HCT116 (cell line): Measurements from ENCODE around the gene ANKRD44. TPM values are rescaled to one million over a fixed set of nuclear protein-coding genes. Genes with fewer than 3 reads are reported as not detected.

Experiments
- ATAC-seq: fragments of 200-7000 bp; cut with Tn5 transposase; 2 replicates; pipeline ENCODE4 v1.9.1; 2020; ENCODE audit warnings: mild to moderate bottlenecking, moderate library complexity
- BruUV-seq: library from RNA; stranded (reverse); fragments of 400-500 nt; replicated peaks from 2 replicates; lab custom pipeline; 2021; lab: Mats Ljungman, UMichigan
- CTCF ChIA-PET: fragments of 300-600 bp; sonication (Branson Sonifier 250); formaldehyde crosslinking; loops from one replicate; lab custom pipeline; 2021; ENCODE audit warnings: antibody characterized with exemption; lab: Charles Lee
- POLR2A ChIA-PET: fragments of 300-600, 350-600 bp; sonication (Branson Sonifier 250); formaldehyde crosslinking; loops from one replicate; lab custom pipeline; 2021; ENCODE audit warnings: antibody characterized with exemption; lab: Charles Lee
- RAD21 ChIA-PET, 2 experiments: fragments of 300-600 bp; sonication (Branson Sonifier 250); formaldehyde crosslinking; loops; one replicate each; lab custom pipeline; 2023; ENCODE audit warnings: low total read pairs in 2 of 2; ENCODE audit not compliant: uncharacterized antibody in 2 of 2, unreplicated experiment in 2 of 2, low non-redundant PET in 1 of 2; lab: Charles Lee
- DNase-seq: peaks from one replicate; pipeline ENCODE4 v3.0.0-alpha.2; 2010; ENCODE audit warnings: low read depth, low spot score
- H2AFZ ChIP-seq: fragments of 200-600 bp; shearing (Covaris generic), sonication (generic); 2 replicates; pipeline ENCODE4 v1.6.1; 2017; ENCODE audit warnings: low read depth, mixed run types, mixed read lengths, antibody characterized with exemption, low read length; ENCODE audit not compliant: poor library complexity, severe bottlenecking
- H3K27ac ChIP-seq: 2 replicates; pipeline ENCODE4 v1.5.1; 2012; ENCODE audit warnings: low read depth, low read length
- H3K27me3 ChIP-seq: fragments of 200-600 bp; sonication (generic); 2 replicates; pipeline ENCODE4 v1.6.1; 2016; ENCODE audit warnings: mixed run types, low read length, mixed read lengths; ENCODE audit not compliant: insufficient read depth
- H3K36me3 ChIP-seq, 2 experiments: fragments of 200-500 bp in 1 of 2; fragments of 200-600 bp in 1 of 2; sonication (Bioruptor generic) in 1 of 2; sonication (generic) in 1 of 2; 2 replicates each; pipeline versions ENCODE4 v1.5.1 to v1.6.1; 2014 to 2016; ENCODE audit warnings: low read length in 2 of 2, inconsistent platforms in 1 of 2, mixed read lengths in 1 of 2, mixed run types in 1 of 2; ENCODE audit not compliant: insufficient read depth in 2 of 2, control insufficient read depth in 1 of 2
- H3K4me1 ChIP-seq, 2 experiments: fragments of 200-600 bp in 1 of 2; sonication (generic) in 1 of 2; 2 replicates each; pipeline versions ENCODE4 v1.5.1 to v1.6.1; 2012 to 2017; ENCODE audit warnings: low read length in 2 of 2, inconsistent platforms in 1 of 2, mild to moderate bottlenecking in 1 of 2, mixed read lengths in 1 of 2, mixed run types in 1 of 2, moderate library complexity in 1 of 2; ENCODE audit not compliant: insufficient read depth in 2 of 2, control insufficient read depth in 1 of 2
- H3K4me2 ChIP-seq: fragments of 200-600 bp; sonication (generic); 2 replicates; pipeline ENCODE4 v1.6.1; 2017; ENCODE audit warnings: mixed run types, low read length, mixed read lengths
- H3K4me3 ChIP-seq, 2 experiments: fragments of 200-600 bp in 1 of 2; sonication (generic) in 1 of 2; replicated peaks in 1 of 2; 2 replicates each; pipeline ENCODE4 v1.5.1; 2011 to 2016; ENCODE audit warnings: low read length in 2 of 2, control low read depth in 1 of 2, low read depth in 1 of 2, mild to moderate bottlenecking in 1 of 2, mixed read lengths in 1 of 2, mixed run types in 1 of 2
- H3K79me2 ChIP-seq: fragments of 200-600 bp; sonication (generic); 2 replicates; pipeline ENCODE4 v1.6.1; 2017; ENCODE audit warnings: mild to moderate bottlenecking, mixed run types, low read length, moderate library complexity, mixed read lengths; ENCODE audit not compliant: insufficient read depth
- H3K9ac ChIP-seq: fragments of 200-600 bp; sonication (generic); 2 replicates; pipeline ENCODE4 v1.6.1; 2016; ENCODE audit warnings: low read length, mixed read lengths
- H3K9me2 ChIP-seq: fragments of 200-600 bp; sonication (generic), shearing (Covaris generic); 2 replicates; pipeline ENCODE4 v1.6.1; 2017; ENCODE audit warnings: mixed run types, mild to moderate bottlenecking, moderate library complexity; ENCODE audit not compliant: insufficient read depth
- H3K9me3 ChIP-seq, 2 experiments: fragments of 200-500 bp in 1 of 2; fragments of 200-600 bp in 1 of 2; sonication (Bioruptor generic) in 1 of 2; sonication (generic) in 1 of 2; 2 replicates each; pipeline ENCODE4 v1.6.1; 2014 to 2017; ENCODE audit warnings: low read length in 2 of 2, mixed read lengths in 2 of 2, inconsistent platforms in 1 of 2, low read depth in 1 of 2, mild to moderate bottlenecking in 1 of 2, mixed run types in 1 of 2, moderate library complexity in 1 of 2; ENCODE audit not compliant: control insufficient read depth in 1 of 2, insufficient read depth in 1 of 2
- H4K20me1 ChIP-seq: fragments of 200-600 bp; sonication (generic), shearing (Covaris generic); 2 replicates; pipeline ENCODE4 v1.6.1; 2017; ENCODE audit warnings: mixed run types, mild to moderate bottlenecking, moderate library complexity; ENCODE audit not compliant: insufficient read depth
- EGR1 ChIP-seq: IDR thresholded peaks from 2 replicates; pipeline ENCODE4 v1.6.1; 2012; ENCODE audit warnings: low read depth
- ELF1 ChIP-seq: IDR thresholded peaks from 2 replicates; pipeline ENCODE4 v1.6.1; 2012; ENCODE audit warnings: low read depth, borderline replicate concordance
- EZH2phosphoT487 ChIP-seq: fragments of 200-600 bp; IDR thresholded peaks from 2 replicates; pipeline ENCODE4 v1.6.1; 2018; ENCODE audit warnings: antibody characterized with exemption, borderline replicate concordance
- FOSL1 ChIP-seq: IDR thresholded peaks from 2 replicates; pipeline ENCODE4 v1.6.1; 2012; ENCODE audit warnings: low read depth
- MAX ChIP-seq: IDR thresholded peaks from 2 replicates; pipeline ENCODE4 v1.6.1; 2012
- POLR2A ChIP-seq: IDR thresholded peaks from 2 replicates; pipeline ENCODE4 v1.7.0; 2011; ENCODE audit warnings: borderline replicate concordance; ENCODE audit not compliant: insufficient read depth, insufficient read length; ENCODE audit errors: extremely low read depth
- RAD21 ChIP-seq: IDR thresholded peaks from 2 replicates; pipeline ENCODE4 v1.6.1; 2012; ENCODE audit warnings: low read depth, mild to moderate bottlenecking
- SIN3A ChIP-seq: IDR thresholded peaks from 2 replicates; pipeline ENCODE4 v1.6.1; 2012; ENCODE audit warnings: low read depth
- SP1 ChIP-seq: IDR thresholded peaks from 2 replicates; pipeline ENCODE4 v1.6.1; 2012; ENCODE audit warnings: low read depth
- TCF7L2 ChIP-seq: IDR thresholded peaks from 2 replicates; pipeline ENCODE4 v1.7.0; 2011; ENCODE audit warnings: borderline replicate concordance, inconsistent platforms; ENCODE audit not compliant: insufficient read depth, insufficient read length; ENCODE audit errors: extremely low read depth
- ZBTB33 ChIP-seq: IDR thresholded peaks from 2 replicates; pipeline ENCODE4 v1.6.1; 2011; ENCODE audit warnings: mild to moderate bottlenecking, low read length, moderate library complexity; ENCODE audit not compliant: insufficient replicate concordance; ENCODE audit errors: extremely low read depth
- ZFX ChIP-seq: fragments of 450-650 bp; IDR thresholded peaks from 2 replicates; pipeline ENCODE4 v1.6.1; 2017
- ZNF274 ChIP-seq: fragments of 200-500 bp; sonication (Bioruptor generic); IDR thresholded peaks from 2 replicates; pipeline ENCODE4 v1.6.1; 2014; ENCODE audit warnings: mild to moderate bottlenecking, low read depth, low read length, inconsistent platforms
- intact Hi-C: fragments of 100-400 bp; cut with micrococcal nuclease; formaldehyde crosslinking; loops from 2 replicates; pipeline ENCODE4 v1.10.0; 2022
- total RNA-seq: library from RNA; stranded (reverse); gene quantifications from one replicate; pipeline ENCODE4 v1.2.1, GENCODE V29; 2021; ENCODE audit not compliant: unreplicated experiment
- TF ChIP-seq, protein P1 (sequence below), 3 experiments: fragments of 200-600 bp in 1 of 3; sonication (generic) in 1 of 3; IDR thresholded peaks in 2 of 3; conservative IDR thresholded peaks in 1 of 3; 2 replicates each; pipeline ENCODE4 v1.5.1; 2012 to 2017; ENCODE audit warnings: low read depth in 2 of 3, low read length in 2 of 3, antibody characterized with exemption in 1 of 3, borderline replicate concordance in 1 of 3, control low read depth in 1 of 3, mild to moderate bottlenecking in 1 of 3, mixed read lengths in 1 of 3, mixed run types in 1 of 3, moderate library complexity in 1 of 3; ENCODE audit not compliant: insufficient read depth in 1 of 3

ANKRD44 gene
- total RNA-seq, 1 experiment from 2014 or later, result 2.7 TPM

- no peak for TF ChIP-seq TCF7L2
- no peak for TF ChIP-seq RAD21
- TF ChIP-seq, protein P1, sequence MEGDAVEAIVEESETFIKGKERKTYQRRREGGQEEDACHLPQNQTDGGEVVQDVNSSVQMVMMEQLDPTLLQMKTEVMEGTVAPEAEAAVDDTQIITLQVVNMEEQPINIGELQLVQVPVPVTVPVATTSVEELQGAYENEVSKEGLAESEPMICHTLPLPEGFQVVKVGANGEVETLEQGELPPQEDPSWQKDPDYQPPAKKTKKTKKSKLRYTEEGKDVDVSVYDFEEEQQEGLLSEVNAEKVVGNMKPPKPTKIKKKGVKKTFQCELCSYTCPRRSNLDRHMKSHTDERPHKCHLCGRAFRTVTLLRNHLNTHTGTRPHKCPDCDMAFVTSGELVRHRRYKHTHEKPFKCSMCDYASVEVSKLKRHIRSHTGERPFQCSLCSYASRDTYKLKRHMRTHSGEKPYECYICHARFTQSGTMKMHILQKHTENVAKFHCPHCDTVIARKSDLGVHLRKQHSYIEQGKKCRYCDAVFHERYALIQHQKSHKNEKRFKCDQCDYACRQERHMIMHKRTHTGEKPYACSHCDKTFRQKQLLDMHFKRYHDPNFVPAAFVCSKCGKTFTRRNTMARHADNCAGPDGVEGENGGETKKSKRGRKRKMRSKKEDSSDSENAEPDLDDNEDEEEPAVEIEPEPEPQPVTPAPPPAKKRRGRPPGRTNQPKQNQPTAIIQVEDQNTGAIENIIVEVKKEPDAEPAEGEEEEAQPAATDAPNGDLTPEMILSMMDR (IDR thresholded peaks at IDR 0.05 in 2 of 3, conservative IDR thresholded peaks at IDR 0.05 in 1 of 3; ENCODE audit: borderline replicate concordance in 1 of 3, insufficient read depth in 1 of 3, low read depth in 2 of 3, low read length in 2 of 3), result no peak
- TF ChIP-seq SP1, result no peak
- TF ChIP-seq ELF1, result no peak
- TF ChIP-seq MAX, result no peak
- TF ChIP-seq POLR2A, result no peak
- no peak for TF ChIP-seq ZBTB33
- no peak for TF ChIP-seq FOSL1
- TF ChIP-seq SIN3A, result no peak
- no peak for TF ChIP-seq EZH2phosphoT487
- no peak for TF ChIP-seq ZNF274
- TF ChIP-seq ZFX, result no peak
- TF ChIP-seq EGR1, result no peak
- TF ChIP-seq, all 23 proteins: peak for 0
- Histone ChIP-seq H3K9me2 (no peaks in the 10 kb centered on the region), H3K4me3 (no peak overlapping the region), H2AFZ (no peak overlapping the region), H3K9me3 (no peaks in the 10 kb centered on the region), H3K27ac (no peak overlapping the region), H3K79me2 (no peaks in the 10 kb centered on the region), H4K20me1 (no peaks in the 10 kb centered on the region), H3K4me1 (no peaks in the 10 kb centered on the region), H3K9ac (no peak overlapping the region), H3K36me3 (no peaks in the 10 kb centered on the region), H3K27me3 (no peaks in the 10 kb centered on the region), H3K4me2 (no peak overlapping the region)
- no TSS peak for BruUV-seq
- RAD21 ChIA-PET, result no interaction called here
- POLR2A ChIA-PET, result no interaction called here
- ATAC-seq, result no peak
- intact Hi-C loops, result no loop called here
- DNase-seq, result no peak
- CTCF ChIA-PET, result no interaction called here
These were observed 30.4 kb downstream of the ANKRD44 start for GRCh38 chr2:197280015-197280702.
